Neutrophil (primary cell): ENCODE data around the gene PCNX1.
A peak's percentile ranks its signal among the peaks of the same experiment; 100 is the strongest.

Source experiments
- H3K27ac ChIP-seq: fragments of 200-600 bp; sonication (generic); 2 replicates; pipeline ENCODE4 v1.5.1; 2016; ENCODE audit warnings: mild to moderate bottlenecking, moderate library complexity
- H3K27me3 ChIP-seq: fragments of 200-600 bp; sonication (generic); 2 replicates; pipeline ENCODE4 v1.6.0; 2016; ENCODE audit warnings: mild to moderate bottlenecking
- H3K36me3 ChIP-seq: fragments of 200-600 bp; sonication (generic); 2 replicates; pipeline ENCODE4 v1.5.1; 2017
- H3K4me1 ChIP-seq, 2 experiments: fragments of 200-600 bp in 1 of 2; sonication (generic) in 1 of 2; 1 replicate in 1 of 2; 2 replicates in 1 of 2; pipeline versions ENCODE4 v1.5.1 to v1.6.1; 2013 to 2016; ENCODE audit warnings: low read depth in 1 of 2, low read length in 1 of 2, mild to moderate bottlenecking in 1 of 2, moderate library complexity in 1 of 2; ENCODE audit not compliant: control insufficient read depth in 1 of 2, insufficient read depth in 1 of 2
- H3K4me3 ChIP-seq, 2 experiments: fragments of 200-600 bp in 1 of 2; sonication (generic) in 1 of 2; 1 replicate in 1 of 2; 2 replicates in 1 of 2; pipeline ENCODE4 v1.5.1; 2013 to 2016; ENCODE audit warnings: low read depth in 1 of 2, low read length in 1 of 2, mild to moderate bottlenecking in 1 of 2, moderate library complexity in 1 of 2
- H3K9me3 ChIP-seq: fragments of 200-600 bp; sonication (generic); 2 replicates; pipeline ENCODE4 v1.5.1; 2016
- CTCF ChIP-seq: fragments of 200-600 bp; sonication (generic); IDR thresholded peaks from 2 replicates; pipeline ENCODE4 v1.5.1; 2016; ENCODE audit warnings: antibody characterized with exemption

Gene PCNX1

GRCh38 chr14:70882776-70883492 is 24.3 kb upstream of the PCNX1 start:
- H3K4me3 ChIP-seq = peak overlapping the region; percentile 43 to 53
- H3K36me3 ChIP-seq = no peaks in the 10 kb centered on the region
- peak overlapping the region; percentile 99 for H3K27ac ChIP-seq
- H3K9me3 ChIP-seq = no peaks in the 10 kb centered on the region
- TF ChIP-seq CTCF = no peak
- H3K27me3 ChIP-seq = no peaks in the 10 kb centered on the region
- peaks cover 94 to 96% of the 10 kb centered on the region in 2 experiments for H3K4me1 ChIP-seq

GRCh38 chr14:70884595-70885342 is 22.5 kb upstream of the PCNX1 start:
- Histone ChIP-seq H3K36me3 (no peaks in the 10 kb centered on the region), H3K27me3 (no peaks in the 10 kb centered on the region), H3K9me3 (no peaks in the 10 kb centered on the region), H3K4me1 (peaks cover 93 to 100% of the 10 kb centered on the region in 2 experiments), H3K4me3 (peak overlapping the region in 1 of 2 experiments; percentile 43), H3K27ac (peak overlapping the region; percentile 99)
- TF ChIP-seq CTCF = no peak

GRCh38 chr14:70885343-70886022 is 21.8 kb upstream of the PCNX1 start:
- Histone ChIP-seq H3K27ac (peak overlapping the region; percentile 99), H3K4me3 (no peak overlapping the region)
- TF ChIP-seq CTCF = no peak

GRCh38 chr14:70886421-70887206 is 20.6 kb upstream of the PCNX1 start:
- TF ChIP-seq CTCF = no peak
- no peaks in the 10 kb centered on the region for H3K9me3 ChIP-seq
- peak overlapping the region; percentile 99 for H3K27ac ChIP-seq
- no peak overlapping the region for H3K4me3 ChIP-seq
- peaks cover 81 to 87% of the 10 kb centered on the region in 2 experiments for H3K4me1 ChIP-seq
- no peaks in the 10 kb centered on the region for H3K36me3 ChIP-seq
- no peaks in the 10 kb centered on the region for H3K27me3 ChIP-seq

More at GRCh38 chr14:70885343-70886022, 21.8 kb upstream of the PCNX1 start:
- no peaks in the 10 kb centered on the region for H3K36me3 ChIP-seq
- peaks cover 86 to 93% of the 10 kb centered on the region in 2 experiments for H3K4me1 ChIP-seq
- H3K27me3 ChIP-seq = no peaks in the 10 kb centered on the region
- no peaks in the 10 kb centered on the region for H3K9me3 ChIP-seq

- no peaks in the 10 kb centered on the region for H3K9me3 ChIP-seq
- TF ChIP-seq CTCF = no peak
- no peaks in the 10 kb centered on the region for H3K36me3 ChIP-seq
- peaks cover 81 to 87% of the 10 kb centered on the region in 2 experiments for H3K4me1 ChIP-seq
- no peaks in the 10 kb centered on the region for H3K27me3 ChIP-seq
- peak overlapping the region; percentile 99 for H3K27ac ChIP-seq
- peak overlapping the region in 1 of 2 experiments; percentile 3 for H3K4me3 ChIP-seq
These were observed 20.0 kb upstream of the PCNX1 start for GRCh38 chr14:70887207-70887681.
